GM12878 (cell line): ENCODE results near the gene THSD4. TPM values are rescaled to one million over a fixed set of nuclear protein-coding genes. Genes with fewer than 3 reads are reported as not detected.

ENCODE experiments used
- ATAC-seq: fragments of 200-7000 bp; cut with Tn5 transposase; 3 replicates; pipeline ENCODE4 v1.9.1; 2020; ENCODE audit warnings: mild to moderate bottlenecking, moderate library complexity
- BruUV-seq: library from RNA; stranded (reverse); fragments of 400-500 nt; replicated peaks from 2 replicates; lab custom pipeline; 2021; lab: Mats Ljungman, UMichigan
- CTCF ChIA-PET: fragments of 300-600 bp; sonication (Branson Sonifier 250); formaldehyde crosslinking; extraction: SDS; loops from one replicate; lab custom pipeline; 2021; ENCODE audit warnings: inconsistent platforms; lab: Yijun Ruan, JAX
- POLR2A ChIA-PET: fragments of 350-600 bp; formaldehyde crosslinking; extraction: SDS; loops from one replicate; lab custom pipeline; 2021; ENCODE audit warnings: inconsistent platforms; lab: Charles Lee
- RAD21 ChIA-PET: fragments of 300-600 bp; sonication (Branson Sonifier 250); formaldehyde crosslinking; loops from one replicate; lab custom pipeline; 2023; ENCODE audit warnings: antibody characterized with exemption; ENCODE audit not compliant: unreplicated experiment; lab: Charles Lee
- SMC1A ChIA-PET: fragments of 300-600 bp; sonication (Branson Sonifier 250); formaldehyde crosslinking; loops from one replicate; lab custom pipeline; 2023; ENCODE audit not compliant: unreplicated experiment, uncharacterized antibody; lab: Charles Lee
- DNase-seq: peaks from one replicate; pipeline ENCODE4 v3.0.0-alpha.2; 2011; ENCODE audit warnings: low read depth, low spot score
- FAIRE-seq: peaks from 3 replicates; lab custom pipeline; 2011; peaks lifted over from hg19 to GRCh38; lab: Jason Lieb, UNC
- H2AFZ ChIP-seq: 2 replicates; pipeline ENCODE4 v1.6.0; 2011; ENCODE audit warnings: low read depth, low read length, control low read depth; ENCODE audit not compliant: control insufficient read depth
- H3K27ac ChIP-seq: 2 replicates; pipeline ENCODE4 v1.5.1; 2011; ENCODE audit warnings: control low read depth; ENCODE audit not compliant: control insufficient read depth, insufficient read depth
- H3K27me3 ChIP-seq, 2 experiments: replicated peaks in 1 of 2; 2 replicates each; pipeline versions ENCODE4 v1.6.0 to v1.6.1; 2011; ENCODE audit warnings: low read length in 1 of 2; ENCODE audit not compliant: control insufficient read depth in 2 of 2, insufficient read depth in 2 of 2
- H3K36me3 ChIP-seq, 2 experiments: 2 replicates each; pipeline ENCODE4 v1.5.1; 2011; ENCODE audit warnings: low read length in 1 of 2; ENCODE audit not compliant: control insufficient read depth in 2 of 2, insufficient read depth in 2 of 2
- H3K4me1 ChIP-seq: 2 replicates; pipeline ENCODE4 v1.6.1; 2011; ENCODE audit warnings: mild to moderate bottlenecking, low read length, moderate library complexity, mixed read lengths; ENCODE audit not compliant: control insufficient read depth, insufficient read depth
- H3K4me2 ChIP-seq: 2 replicates; pipeline ENCODE4 v1.6.0; 2011; ENCODE audit warnings: control low read depth; ENCODE audit not compliant: control insufficient read depth, insufficient read depth
- H3K4me3 ChIP-seq: fragments of 200-600 bp; sonication (generic); 2 replicates; pipeline ENCODE4 v1.5.1; 2016
- H3K79me2 ChIP-seq: 2 replicates; pipeline ENCODE4 v1.6.0; 2011; ENCODE audit warnings: low read length; ENCODE audit not compliant: control insufficient read depth, insufficient read depth
- H3K9ac ChIP-seq: 2 replicates; pipeline ENCODE4 v1.8.0; 2011; ENCODE audit warnings: low read length, control low read depth, mixed read lengths; ENCODE audit not compliant: control insufficient read depth, insufficient read depth
- H3K9me3 ChIP-seq: replicated peaks from 3 replicates; pipeline ENCODE4 v1.5.1; 2011; ENCODE audit warnings: mild to moderate bottlenecking, low read length; ENCODE audit not compliant: control insufficient read depth, insufficient read depth
- H4K20me1 ChIP-seq: 2 replicates; pipeline ENCODE4 v1.6.0; 2011; ENCODE audit not compliant: control insufficient read depth, insufficient read depth
- BCLAF1 ChIP-seq: fragments of 450-650 bp; IDR thresholded peaks from 2 replicates; pipeline ENCODE4 v1.6.1; 2017; ENCODE audit warnings: antibody characterized with exemption, mild to moderate bottlenecking, moderate library complexity
- BRCA1 ChIP-seq: IDR thresholded peaks from 2 replicates; pipeline ENCODE4 v1.6.1; 2011; ENCODE audit warnings: low read depth, low read length, improper control_type of control experiment
- CBFB ChIP-seq: IDR thresholded peaks from 2 replicates; pipeline ENCODE4 v1.6.1; 2016; ENCODE audit warnings: antibody characterized with exemption, low read depth
- CBX5 ChIP-seq: sonication (generic); IDR thresholded peaks from 2 replicates; pipeline ENCODE4 v1.6.1; 2016; ENCODE audit warnings: low read depth, moderate library complexity, mild to moderate bottlenecking, inconsistent platforms
- CHD4 ChIP-seq: fragments of 200-600 bp; sonication (generic); IDR thresholded peaks from 2 replicates; pipeline ENCODE4 v1.6.1; 2016; ENCODE audit warnings: mild to moderate bottlenecking
- HDAC6 ChIP-seq: fragments of 200-600 bp; sonication (generic); IDR thresholded peaks from one replicate; pipeline ENCODE4 v1.8.0; 2017; ENCODE audit warnings: antibody characterized with exemption; ENCODE audit not compliant: unreplicated experiment
- PAX8 ChIP-seq: fragments of 450-650 bp; IDR thresholded peaks from 2 replicates; pipeline ENCODE4 v1.6.1; 2017; ENCODE audit warnings: mild to moderate bottlenecking, moderate library complexity
- PBX3 ChIP-seq: IDR thresholded peaks from 2 replicates; pipeline ENCODE4 v1.6.1; 2011; ENCODE audit warnings: mild to moderate bottlenecking, low read depth, low read length, moderate library complexity; ENCODE audit not compliant: insufficient replicate concordance
- STAT3 ChIP-seq: IDR thresholded peaks from 2 replicates; pipeline ENCODE4 v1.6.1; 2011; ENCODE audit warnings: low read depth, low read length, improper control_type of control experiment
- SUZ12 ChIP-seq: fragments of 200-600 bp; sonication (generic); IDR thresholded peaks from one replicate; pipeline ENCODE4 v1.6.1; 2018; ENCODE audit warnings: antibody characterized with exemption, mild to moderate bottlenecking; ENCODE audit not compliant: unreplicated experiment
- TCF12 ChIP-seq: IDR thresholded peaks from 2 replicates; pipeline ENCODE4 v1.6.1; 2011; ENCODE audit warnings: low read depth, mild to moderate bottlenecking, low read length
- WRNIP1 ChIP-seq: IDR thresholded peaks from 2 replicates; pipeline ENCODE4 v1.6.1; 2011; ENCODE audit warnings: low read depth, low read length, improper control_type of control experiment, borderline replicate concordance
- ZNF24 ChIP-seq: fragments of 450-650 bp; IDR thresholded peaks from 2 replicates; pipeline ENCODE4 v1.6.1; 2017; ENCODE audit warnings: antibody characterized with exemption, mild to moderate bottlenecking
- ZNF622 ChIP-seq: fragments of 450-650 bp; IDR thresholded peaks from 2 replicates; pipeline ENCODE4 v1.6.1; 2017; ENCODE audit warnings: mild to moderate bottlenecking, inconsistent platforms
- WGBS: methylation state at CpG from one replicate; pipeline ENCODE4 v1.1.6; 2016; ENCODE audit warnings: low lambda C conversion rate; ENCODE audit not compliant: insufficient replicate concordance, insufficient coverage; ENCODE audit errors: missing lambda C conversion rate; 5-methylcytosine and 5-hydroxymethylcytosine counted together
- in situ Hi-C: fragments of 300-500 bp; cut with MboI; formaldehyde crosslinking; loops from 9 replicates; pipeline ENCODE4 v1.14.3; 2018; ENCODE audit warnings: mixed read lengths
- intact Hi-C: fragments of 100-400 bp; cut with micrococcal nuclease; formaldehyde crosslinking; loops from one replicate; pipeline ENCODE4 v1.14.2; 2022; ENCODE audit not compliant: unreplicated experiment
- polyA plus RNA-seq, 11 experiments: library from polyadenylated mRNA; depleted of rRNA in 4 of 11; unstranded in 6 of 11; stranded (reverse) in 5 of 11; fragments of >200 nt; fragmentation: Nextera tagmentation in 4 of 11; fragmentation: Illumina TruSeq in 1 of 11; extraction: Ambion mirVana in 4 of 11; extraction: Trizol in 1 of 11; gene quantifications; 1 replicate in 1 of 11; 2 replicates in 10 of 11; pipeline versions ENCODE4 v1.2.1 to v1.2.3, GENCODE V29; 2011 to 2016; ENCODE audit warnings: inconsistent platforms in 2 of 11, missing spikeins in 2 of 11, low read depth in 1 of 11
- total RNA-seq, 4 experiments: library from RNA; depleted of rRNA in 3 of 4; stranded (reverse); fragments of >200 nt in 3 of 4; fragmentation: Illumina TruSeq in 1 of 4; extraction: Trizol in 1 of 4; gene quantifications; 2 replicates each; pipeline versions ENCODE4 v1.2.1 to v1.2.3, GENCODE V29; 2013 to 2021

The THSD4 gene
- total and polyA plus RNA-seq, 10 of the 15 experiments (the other 5 are each of a cell fraction or from before 2014, with no cell fraction given) = 0.04 to 0.13 (median 0.05) TPM; not detected in 7

- WGBS = 0% methylated on average over 3 of the region's 3 CpGs
- no TSS peak for BruUV-seq
- DNase-seq (no peak), ATAC-seq (no peak), FAIRE-seq (no peak)
- Histone ChIP-seq H3K27ac (no peak overlapping the region), H3K9ac (no peak overlapping the region), H4K20me1 (no peaks in the 10 kb centered on the region), H3K4me2 (no peak overlapping the region), H3K4me3 (no peak overlapping the region), H3K36me3 (no peaks in the 10 kb centered on the region), H3K27me3 (no peaks in the 10 kb centered on the region), H3K79me2 (no peaks in the 10 kb centered on the region), H2AFZ (no peak overlapping the region), H3K4me1 (no peaks in the 10 kb centered on the region), H3K9me3 (no peaks in the 10 kb centered on the region)
- intact Hi-C loops = no loop called here
- no peak for TF ChIP-seq TCF12
- SMC1A ChIA-PET = no interaction called here
- POLR2A ChIA-PET = no interaction called here
- in situ Hi-C loops = no loop called here
- CTCF ChIA-PET = no interaction called here
- RAD21 ChIA-PET = no interaction called here
These were observed 450.4 kb downstream of the THSD4 start for GRCh38 chr15:71565631-71566160.

GRCh38 chr15:71566226-71566625 lies 451.0 kb downstream of the THSD4 start:
- 70% methylated on average over 3 of the region's 3 CpGs for WGBS
- Histone ChIP-seq H3K9me3 (no peaks in the 10 kb centered on the region), H3K4me2 (no peak overlapping the region), H4K20me1 (no peaks in the 10 kb centered on the region), H3K4me1 (no peaks in the 10 kb centered on the region), H3K36me3 (no peaks in the 10 kb centered on the region), H3K27me3 (no peaks in the 10 kb centered on the region), H2AFZ (no peak overlapping the region), H3K79me2 (no peaks in the 10 kb centered on the region), H3K4me3 (no peak overlapping the region), H3K9ac (no peak overlapping the region), H3K27ac (no peak overlapping the region)
- ATAC-seq = no peak
- DNase-seq = no peak
- no TSS peak for BruUV-seq
- POLR2A ChIA-PET = no interaction called here
- in situ Hi-C loops = no loop called here
- TF ChIP-seq PAX8 = no peak
- TF ChIP-seq CBX5 = no peak
- no peak for TF ChIP-seq HDAC6
- no peak for TF ChIP-seq STAT3
- no peak for TF ChIP-seq PBX3
- no peak for TF ChIP-seq WRNIP1
- TF ChIP-seq CHD4 = no peak
- TF ChIP-seq ZNF622 = no peak
- TF ChIP-seq SUZ12 = no peak
- TF ChIP-seq ZNF24 = no peak
- no peak for TF ChIP-seq BCLAF1
- TF ChIP-seq BRCA1 = no peak
- TF ChIP-seq CBFB = no peak
- RAD21 ChIA-PET = no interaction called here
- SMC1A ChIA-PET = no interaction called here
- intact Hi-C loops = no loop called here
- CTCF ChIA-PET = no interaction called here
- no peak for FAIRE-seq
